Suprapubic skin (tissue), 4 donors: ENCODE measurements around the gene PPP1R15B. TPM values are rescaled to one million over a fixed set of nuclear protein-coding genes. Genes with fewer than 3 reads are reported as not detected.

Experiments
- DNase-seq, 2 donors: peaks; one replicate each; pipeline ENCODE4 v3.0.0-alpha.2; 2019; ENCODE audit warnings: low spot score in 2 of 2
- H3K27ac ChIP-seq: fragments of 200-600 bp; sonication (generic); one replicate; pipeline ENCODE4 v1.5.1; 2019
- H3K27me3 ChIP-seq: fragments of 200-600 bp; sonication (generic); one replicate; pipeline ENCODE4 v1.5.1; 2019
- H3K36me3 ChIP-seq: fragments of 200-600 bp; sonication (generic); one replicate; pipeline ENCODE4 v1.5.1; 2019
- H3K4me1 ChIP-seq: fragments of 200-600 bp; sonication (generic); one replicate; pipeline ENCODE4 v1.5.1; 2019
- H3K4me3 ChIP-seq: fragments of 200-600 bp; sonication (generic); one replicate; pipeline ENCODE4 v1.5.1; 2019; ENCODE audit warnings: mild to moderate bottlenecking
- H3K9me3 ChIP-seq: fragments of 200-600 bp; sonication (generic); one replicate; pipeline ENCODE4 v1.5.1; 2019
- EP300 ChIP-seq: sonication (generic); formaldehyde crosslinking; IDR thresholded peaks from one replicate; pipeline ENCODE4 v1.6.1; 2017; ENCODE audit warnings: antibody characterized with exemption
- POLR2A ChIP-seq, 2 donors: fragments of 450-650 bp; IDR thresholded peaks; one replicate each; pipeline ENCODE4 v1.6.1; 2017; ENCODE audit warnings: antibody characterized with exemption in 2 of 2, mild to moderate bottlenecking in 2 of 2, moderate library complexity in 2 of 2
- POLR2AphosphoS5 ChIP-seq, 3 donors: sonication (generic); formaldehyde crosslinking; IDR thresholded peaks; one replicate each; pipeline ENCODE4 v1.6.1; 2017; ENCODE audit warnings: antibody characterized with exemption in 3 of 3
- WGBS: methylation state at CpG from one replicate; pipeline ENCODE4 v1.1.5; 2018; 5-methylcytosine and 5-hydroxymethylcytosine counted together
- total RNA-seq, 4 donors: library from RNA; depleted of rRNA; stranded (reverse); fragments of >200 nt; gene quantifications; one replicate each; pipeline ENCODE4 v1.1.0, GENCODE V29; 2016
- TF ChIP-seq, protein P1 (sequence below), 2 donors: fragments of 200-600 bp in 1 of 2; fragments of 450-650 bp in 1 of 2; sonication (generic) in 1 of 2; IDR thresholded peaks; one replicate each; pipeline ENCODE4 v1.5.1; 2016 to 2019; ENCODE audit warnings: antibody characterized with exemption in 2 of 2, mild to moderate bottlenecking in 1 of 2, moderate library complexity in 1 of 2

Gene PPP1R15B
- total RNA-seq, 4 donors from 2014 or later: 51.2 to 66.4 (median 56.7) TPM

DNA sequence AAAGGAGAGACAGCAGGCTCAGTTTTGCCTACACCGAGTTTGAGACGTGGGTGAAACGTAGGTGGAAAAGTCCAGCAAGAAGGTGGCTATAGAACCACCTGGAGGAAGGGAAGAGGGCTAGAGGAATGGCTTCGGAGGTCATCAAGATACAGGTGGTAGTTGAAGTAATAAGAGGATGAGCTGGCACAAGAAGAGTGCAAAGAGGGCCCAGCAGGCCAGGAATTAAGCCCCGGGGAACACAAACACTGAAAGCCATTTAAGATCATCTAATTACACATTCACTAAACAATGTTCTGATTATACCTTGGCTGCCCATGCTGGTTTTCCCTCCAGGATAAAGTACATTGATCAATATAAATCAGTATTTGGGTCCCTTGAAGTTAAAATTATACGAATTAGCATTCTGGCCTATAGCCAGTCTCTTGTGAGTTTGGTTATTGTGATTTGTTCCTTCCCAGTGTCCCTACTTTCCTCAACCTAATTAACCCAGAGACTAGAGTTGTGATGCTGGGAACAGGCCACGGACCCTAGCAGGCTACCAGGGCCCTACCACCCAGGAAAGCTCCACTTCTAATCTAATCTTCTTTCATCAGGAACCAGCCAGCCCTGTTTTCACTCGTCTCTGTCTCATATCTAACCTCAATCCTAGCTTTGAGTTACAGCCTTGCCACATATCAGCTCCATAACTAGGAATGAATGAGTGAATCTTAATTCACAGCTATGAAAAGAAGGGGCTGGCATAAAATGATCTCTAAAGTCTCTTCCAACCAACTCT lies 26.4 kb upstream of the PPP1R15B start:
- WGBS: 66% methylated on average over 8 of the region's 8 CpGs
- no peak overlapping the region for H3K4me3 ChIP-seq
- no peak for DNase-seq
- TF ChIP-seq, protein P1, sequence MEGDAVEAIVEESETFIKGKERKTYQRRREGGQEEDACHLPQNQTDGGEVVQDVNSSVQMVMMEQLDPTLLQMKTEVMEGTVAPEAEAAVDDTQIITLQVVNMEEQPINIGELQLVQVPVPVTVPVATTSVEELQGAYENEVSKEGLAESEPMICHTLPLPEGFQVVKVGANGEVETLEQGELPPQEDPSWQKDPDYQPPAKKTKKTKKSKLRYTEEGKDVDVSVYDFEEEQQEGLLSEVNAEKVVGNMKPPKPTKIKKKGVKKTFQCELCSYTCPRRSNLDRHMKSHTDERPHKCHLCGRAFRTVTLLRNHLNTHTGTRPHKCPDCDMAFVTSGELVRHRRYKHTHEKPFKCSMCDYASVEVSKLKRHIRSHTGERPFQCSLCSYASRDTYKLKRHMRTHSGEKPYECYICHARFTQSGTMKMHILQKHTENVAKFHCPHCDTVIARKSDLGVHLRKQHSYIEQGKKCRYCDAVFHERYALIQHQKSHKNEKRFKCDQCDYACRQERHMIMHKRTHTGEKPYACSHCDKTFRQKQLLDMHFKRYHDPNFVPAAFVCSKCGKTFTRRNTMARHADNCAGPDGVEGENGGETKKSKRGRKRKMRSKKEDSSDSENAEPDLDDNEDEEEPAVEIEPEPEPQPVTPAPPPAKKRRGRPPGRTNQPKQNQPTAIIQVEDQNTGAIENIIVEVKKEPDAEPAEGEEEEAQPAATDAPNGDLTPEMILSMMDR (IDR thresholded peaks at IDR 0.05): no peak
- TF ChIP-seq EP300: no peak
- TF ChIP-seq POLR2A (IDR thresholded peaks at IDR 0.05): no peak
- TF ChIP-seq POLR2AphosphoS5 (IDR thresholded peaks at IDR 0.05): no peak
- H3K4me1 ChIP-seq: peaks cover 73% of the 10 kb centered on the region
- H3K27me3 ChIP-seq: no peaks in the 10 kb centered on the region
- peak overlapping the region; percentile 75 for H3K27ac ChIP-seq
- H3K9me3 ChIP-seq: no peaks in the 10 kb centered on the region
- H3K36me3 ChIP-seq: peaks cover 52% of the 10 kb centered on the region

DNA sequence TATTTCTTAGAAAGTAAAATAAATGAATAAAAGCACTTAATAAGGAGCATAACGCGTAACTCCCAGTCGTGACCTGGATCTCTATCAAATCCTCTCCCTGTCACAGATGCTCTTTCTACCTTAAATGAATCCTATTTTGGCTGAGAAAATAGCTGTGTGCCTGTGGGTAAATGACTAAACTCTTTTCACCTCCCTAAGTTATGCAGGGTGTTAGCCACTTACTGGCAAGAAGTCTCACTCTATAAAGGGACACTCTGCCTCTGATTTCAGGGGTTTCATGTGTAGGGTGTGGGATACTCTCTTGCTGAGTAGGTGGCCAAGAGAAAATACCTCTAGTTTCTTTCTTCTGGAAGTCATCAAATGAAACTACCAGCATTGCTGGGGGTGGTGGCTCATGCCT lies 24.3 kb upstream of the PPP1R15B start:
- no peak for TF ChIP-seq POLR2A (IDR thresholded peaks at IDR 0.05)
- no peak for TF ChIP-seq EP300
- TF ChIP-seq, protein P1 (IDR thresholded peaks at IDR 0.05): no peak
- TF ChIP-seq POLR2AphosphoS5 (IDR thresholded peaks at IDR 0.05): no peak
- Histone ChIP-seq H3K27ac (peak overlapping the region; percentile 26), H3K36me3 (peaks cover 44% of the 10 kb centered on the region), H3K4me3 (no peak overlapping the region), H3K27me3 (no peaks in the 10 kb centered on the region), H3K9me3 (no peaks in the 10 kb centered on the region), H3K4me1 (peaks cover 65% of the 10 kb centered on the region)
- DNase-seq: no peak
- 48% methylated on average over 3 of the region's 3 CpGs for WGBS

DNA sequence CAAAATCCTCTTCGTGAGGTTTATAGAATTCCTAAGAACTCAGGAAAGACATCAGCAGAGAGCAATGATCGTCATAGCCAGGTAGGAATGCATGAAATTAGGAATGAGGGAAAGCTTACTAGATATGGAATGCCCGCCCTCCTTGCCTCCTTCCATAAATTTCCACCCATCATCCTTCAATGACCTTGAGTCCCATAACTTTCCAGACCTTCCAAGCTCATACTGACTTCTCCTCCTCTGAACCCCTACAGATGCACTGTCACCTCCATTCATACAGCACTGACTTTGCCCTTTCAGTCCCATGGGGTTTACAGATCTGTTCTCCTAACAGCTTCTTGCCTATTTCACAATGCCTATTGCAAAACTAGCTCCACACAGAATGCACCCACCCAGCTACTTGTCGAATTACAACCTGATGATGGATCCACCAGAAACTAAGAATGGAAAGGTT lies 23.8 kb upstream of the PPP1R15B start:
- no peaks in the 10 kb centered on the region for H3K27me3 ChIP-seq
- H3K4me1 ChIP-seq: peaks cover 65% of the 10 kb centered on the region
- H3K27ac ChIP-seq: peak overlapping the region; percentile 45
- WGBS: 66% methylated on average over 4 of the region's 4 CpGs
- TF ChIP-seq POLR2AphosphoS5 (IDR thresholded peaks at IDR 0.05) (peak in 2 of 3 donors; percentile 78 to 84), EP300 (no peak)
- DNase-seq: no peak
- H3K9me3 ChIP-seq: no peaks in the 10 kb centered on the region
- peaks cover 44% of the 10 kb centered on the region for H3K36me3 ChIP-seq
- H3K4me3 ChIP-seq: no peak overlapping the region

DNA sequence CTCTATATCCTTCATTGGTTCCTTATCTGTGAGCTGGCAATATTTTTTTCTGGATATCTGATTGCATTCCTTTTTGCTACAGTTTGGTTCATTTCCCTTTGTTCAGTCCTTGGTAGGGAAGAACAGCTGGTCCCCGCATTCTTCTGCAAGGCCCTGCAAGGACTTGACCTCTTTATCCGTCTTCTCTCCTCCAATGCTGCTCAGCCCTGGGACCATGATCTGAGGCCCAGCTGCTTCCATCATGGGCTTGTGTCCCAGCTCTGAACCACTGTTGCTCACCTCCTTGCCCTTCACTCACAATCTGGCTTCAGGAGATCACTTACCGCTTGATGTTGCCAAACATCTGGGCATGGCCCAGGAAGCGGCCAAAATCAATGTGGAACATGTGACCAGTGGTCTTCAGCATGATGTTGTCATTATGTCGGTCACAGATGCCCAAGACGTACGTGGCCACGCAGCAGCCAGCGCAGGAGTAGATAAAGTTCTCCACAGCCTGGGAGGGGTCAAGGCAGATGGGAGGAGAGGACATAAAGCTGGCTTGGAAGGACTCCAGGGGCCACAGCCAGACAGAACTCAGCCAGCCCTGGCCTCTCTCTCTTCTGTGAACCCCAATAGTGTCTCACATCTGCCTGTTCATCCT lies 22.6 kb upstream of the PPP1R15B start:
- Histone ChIP-seq H3K27ac (peak overlapping the region; percentile 45), H3K9me3 (no peaks in the 10 kb centered on the region), H3K4me3 (no peak overlapping the region), H3K27me3 (no peaks in the 10 kb centered on the region), H3K36me3 (peaks cover 50% of the 10 kb centered on the region), H3K4me1 (peaks cover 56% of the 10 kb centered on the region)
- TF ChIP-seq EP300: no peak
- TF ChIP-seq, protein P1 (IDR thresholded peaks at IDR 0.05): no peak
- no peak for TF ChIP-seq POLR2A (IDR thresholded peaks at IDR 0.05)
- TF ChIP-seq POLR2AphosphoS5 (IDR thresholded peaks at IDR 0.05): no peak
- WGBS: 70% methylated on average over 9 of the region's 9 CpGs
- DNase-seq: no peak

DNA sequence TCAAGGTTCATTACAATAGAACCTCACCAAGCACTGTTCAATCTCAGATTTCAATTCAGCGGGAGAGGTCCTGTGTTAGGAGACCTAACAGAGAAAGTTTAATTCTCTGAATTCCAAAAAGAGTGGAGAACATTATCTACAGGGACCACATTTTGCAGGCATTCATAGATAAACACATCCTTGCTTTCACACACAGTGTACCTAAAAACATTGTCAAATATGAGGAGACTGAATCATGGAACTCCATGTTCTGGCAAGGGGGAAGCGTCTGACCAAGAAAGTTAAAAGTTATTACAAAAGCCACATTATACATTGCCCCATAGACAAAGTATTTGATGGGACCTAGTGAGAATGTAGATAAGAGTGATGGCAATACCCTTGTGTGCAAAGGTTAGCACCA lies 21.1 kb upstream of the PPP1R15B start:
- WGBS: 98% methylated on average over 2 of the region's 2 CpGs

More for the DNA sequence above, 21.1 kb upstream of the PPP1R15B start:
- no peak overlapping the region for H3K27ac ChIP-seq
- H3K4me1 ChIP-seq: peaks cover 40% of the 10 kb centered on the region
- TF ChIP-seq POLR2A (IDR thresholded peaks at IDR 0.05): no peak
- TF ChIP-seq EP300: no peak
- TF ChIP-seq, protein P1 (IDR thresholded peaks at IDR 0.05): no peak
- no peak for TF ChIP-seq POLR2AphosphoS5 (IDR thresholded peaks at IDR 0.05)
- no peaks in the 10 kb centered on the region for H3K9me3 ChIP-seq
- no peak overlapping the region for H3K4me3 ChIP-seq
- peaks cover 58% of the 10 kb centered on the region for H3K36me3 ChIP-seq
- no peaks in the 10 kb centered on the region for H3K27me3 ChIP-seq
- no peak for DNase-seq
